ENCODE results near the gene STOX2. TPM values are rescaled to one million over a fixed set of nuclear protein-coding genes. Genes with fewer than 3 reads are reported as not detected.
"Not testable (repeated sequence)": the region's sequence is repeated elsewhere in the genome, so short reads cannot be mapped to it uniquely, and the experiment has no call there.

Gene STOX2
- polyA plus RNA-seq, 4 donors, result 0.27 to 2.7 (median 2.0) TPM; not detected in 1

DNA sequence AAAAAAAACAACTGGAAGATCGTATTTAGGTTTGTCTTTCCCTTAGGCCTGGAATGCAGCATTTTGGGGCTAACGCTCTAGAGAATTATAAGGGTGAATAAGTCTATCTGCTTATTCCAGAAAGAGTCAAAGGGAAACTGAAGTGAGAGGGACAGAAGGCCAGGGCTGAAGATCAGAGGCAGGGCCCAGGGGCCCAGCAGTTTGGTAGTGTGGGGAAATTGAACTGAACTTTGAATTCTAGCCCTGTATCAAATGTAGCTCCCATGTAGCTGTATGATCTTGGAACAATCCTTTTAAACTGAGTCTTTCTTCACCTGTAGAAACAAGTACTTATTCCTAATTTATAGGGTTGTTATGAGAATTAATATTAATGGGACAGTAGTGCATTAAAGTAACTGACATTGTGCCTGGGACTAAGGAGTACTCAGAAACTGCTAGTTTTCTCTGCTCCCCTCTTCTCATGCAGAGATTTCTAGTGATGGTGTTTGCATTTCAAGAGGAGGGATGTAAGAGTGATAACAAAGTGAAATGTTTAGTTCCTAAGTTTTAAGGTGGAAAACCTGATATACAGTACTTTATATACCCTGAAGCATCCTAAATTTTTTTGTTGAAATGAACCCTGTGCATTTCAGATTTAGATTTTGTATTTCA is 30.4 kb downstream of the STOX2 start:
- Histone ChIP-seq H3K9me3 (ENCODE audit: control insufficient read depth in 2 of 2, insufficient read depth in 1 of 2, low read depth in 1 of 2, low read length in 1 of 2) (no peaks in the 10 kb centered on the region), H3K36me3 (ENCODE audit: control insufficient read depth in 3 of 3, insufficient read depth in 2 of 3, low read depth in 1 of 3, low read length in 3 of 3) (no peaks in the 10 kb centered on the region), H3K4me1 (ENCODE audit: control insufficient read depth in 3 of 3, insufficient read depth in 2 of 3, low read depth in 1 of 3, low read length in 2 of 3) (no peaks in the 10 kb centered on the region), H3K27me3 (ENCODE audit: control insufficient read depth in 3 of 3, insufficient read depth in 3 of 3, low read length in 3 of 3) (no peaks in the 10 kb centered on the region), H3K27ac (ENCODE audit: low read depth in 1 of 3, low read length in 2 of 3) (no peak overlapping the region), H3K4me3 (ENCODE audit: low read depth in 1 of 3, low read length in 3 of 3) (no peak overlapping the region)
- 80 to 93% (median 82%) methylated on average over 2 of the region's 2 CpGs for WGBS, 3 donors
- FAIRE-seq, result no peak
- DNase-seq, result peak in 1 of 2 donors; percentile 21

DNA sequence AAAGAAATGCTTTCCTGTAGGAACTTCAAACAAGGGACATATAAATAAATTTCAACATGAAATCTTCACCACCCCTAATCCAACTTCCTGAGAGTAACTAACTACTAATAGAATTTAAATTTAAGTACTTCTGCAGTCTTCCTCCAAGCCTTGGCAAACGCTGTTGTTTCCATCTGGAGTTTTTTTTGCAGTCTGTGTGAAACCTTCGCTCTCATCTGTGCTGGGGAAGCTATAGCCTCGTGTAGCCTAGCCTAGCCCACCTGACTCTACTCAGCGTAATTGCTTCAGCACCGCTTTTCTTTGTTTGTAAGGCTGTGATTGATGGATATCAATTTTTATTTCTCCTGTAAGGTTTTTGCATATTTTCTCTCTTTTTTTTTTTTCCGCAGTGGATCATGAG is 30.9 kb downstream of the STOX2 start:
- no peak overlapping the region for H3K27ac ChIP-seq (ENCODE audit: low read depth in 1 of 3, low read length in 2 of 3)
- DNase-seq, result no peak

DNA sequence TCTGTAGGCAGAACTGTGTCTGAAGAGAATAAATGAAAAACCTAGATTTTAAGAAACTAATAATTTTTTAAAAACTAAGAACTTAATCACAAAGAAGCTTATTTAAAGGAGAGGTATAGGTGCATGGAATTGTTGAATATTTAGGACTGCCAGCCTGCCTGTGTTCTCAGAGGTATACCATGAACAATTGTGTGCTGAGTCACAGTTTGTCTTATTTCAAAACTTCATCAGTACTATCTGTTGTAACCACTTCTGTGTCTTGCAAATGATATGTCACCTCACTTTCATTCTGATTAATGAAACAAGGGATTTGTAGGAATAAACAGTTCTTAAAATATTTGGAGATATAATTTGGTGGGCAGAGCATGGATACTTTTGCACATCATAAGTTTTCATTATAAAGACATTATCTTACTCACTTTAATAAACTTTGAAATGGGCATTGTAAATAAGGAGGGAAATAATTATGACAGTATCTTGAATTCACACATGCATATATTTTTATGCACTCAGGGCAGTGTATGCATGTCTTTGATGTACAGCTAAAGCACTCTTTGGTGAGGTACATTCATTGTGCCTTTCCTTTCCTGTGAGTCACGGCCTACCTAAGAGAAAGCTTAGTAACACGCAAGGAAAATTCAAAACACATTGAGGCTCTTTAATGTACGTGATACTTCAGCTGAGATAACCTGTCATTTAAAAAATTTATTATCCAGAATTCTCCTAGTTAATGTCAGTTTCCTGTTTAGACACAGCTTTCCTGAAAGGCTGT is 31.7 kb downstream of the STOX2 start:
- 82 to 91% (median 86%) methylated on average over 3 of the region's 3 CpGs for WGBS, 3 donors

More for the DNA sequence above, 30.9 kb downstream of the STOX2 start:
- Histone ChIP-seq H3K36me3 (ENCODE audit: control insufficient read depth in 3 of 3, insufficient read depth in 2 of 3, low read depth in 1 of 3, low read length in 3 of 3) (no peaks in the 10 kb centered on the region), H3K4me3 (ENCODE audit: low read depth in 1 of 3, low read length in 3 of 3) (no peak overlapping the region), H3K27me3 (ENCODE audit: control insufficient read depth in 3 of 3, insufficient read depth in 3 of 3, low read length in 3 of 3) (no peaks in the 10 kb centered on the region), H3K4me1 (ENCODE audit: control insufficient read depth in 3 of 3, insufficient read depth in 2 of 3, low read depth in 1 of 3, low read length in 2 of 3) (no peaks in the 10 kb centered on the region), H3K9me3 (ENCODE audit: control insufficient read depth in 2 of 2, insufficient read depth in 1 of 2, low read depth in 1 of 2, low read length in 1 of 2) (no peaks in the 10 kb centered on the region)
- no peak for FAIRE-seq
- WGBS, 3 donors, result 54 to 64% (median 58%) methylated on average over 6 of the region's 6 CpGs

DNA sequence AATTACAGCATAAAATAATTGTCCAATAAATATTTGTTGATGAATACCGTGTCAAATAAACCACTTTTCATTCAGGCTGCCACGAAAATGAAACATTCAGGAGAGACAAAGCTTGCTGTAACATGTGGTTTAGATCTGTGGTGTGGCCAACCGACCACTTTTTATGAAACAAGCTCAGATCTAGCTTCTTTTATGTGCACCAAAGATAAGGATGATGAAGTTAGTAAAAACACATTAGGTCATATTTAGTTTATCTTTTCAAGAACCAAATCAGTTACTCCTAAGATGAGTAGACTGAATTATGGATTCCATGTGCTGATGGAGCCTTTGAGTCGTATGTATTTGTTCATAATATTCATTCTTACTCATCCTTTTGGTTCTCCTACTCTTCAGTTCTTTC is 35.8 kb downstream of the STOX2 start:
- Histone ChIP-seq H3K27ac (ENCODE audit: low read depth in 1 of 3, low read length in 2 of 3) (no peak overlapping the region), H3K36me3 (ENCODE audit: control insufficient read depth in 3 of 3, insufficient read depth in 2 of 3, low read depth in 1 of 3, low read length in 3 of 3) (no peaks in the 10 kb centered on the region), H3K9me3 (ENCODE audit: control insufficient read depth in 2 of 2, insufficient read depth in 1 of 2, low read depth in 1 of 2, low read length in 1 of 2) (no peaks in the 10 kb centered on the region), H3K4me1 (ENCODE audit: control insufficient read depth in 3 of 3, insufficient read depth in 2 of 3, low read depth in 1 of 3, low read length in 2 of 3) (no peaks in the 10 kb centered on the region), H3K27me3 (ENCODE audit: control insufficient read depth in 3 of 3, insufficient read depth in 3 of 3, low read length in 3 of 3) (no peaks in the 10 kb centered on the region), H3K4me3 (ENCODE audit: low read depth in 1 of 3, low read length in 3 of 3) (no peak overlapping the region)
- DNase-seq (no peak), FAIRE-seq (no peak)
- WGBS, 3 donors, result 41 to 54% (median 54%) methylated on average over 4 of the region's 4 CpGs

More for the DNA sequence above, 31.7 kb downstream of the STOX2 start:
- Histone ChIP-seq H3K27me3 (ENCODE audit: control insufficient read depth in 3 of 3, insufficient read depth in 3 of 3, low read length in 3 of 3) (no peaks in the 10 kb centered on the region), H3K4me1 (ENCODE audit: control insufficient read depth in 3 of 3, insufficient read depth in 2 of 3, low read depth in 1 of 3, low read length in 2 of 3) (no peaks in the 10 kb centered on the region), H3K36me3 (ENCODE audit: control insufficient read depth in 3 of 3, insufficient read depth in 2 of 3, low read depth in 1 of 3, low read length in 3 of 3) (no peaks in the 10 kb centered on the region), H3K9me3 (ENCODE audit: control insufficient read depth in 2 of 2, insufficient read depth in 1 of 2, low read depth in 1 of 2, low read length in 1 of 2) (no peaks in the 10 kb centered on the region), H3K4me3 (ENCODE audit: low read depth in 1 of 3, low read length in 3 of 3) (no peak overlapping the region), H3K27ac (ENCODE audit: low read depth in 1 of 3, low read length in 2 of 3) (no peak overlapping the region)
- DNase-seq (no peak), FAIRE-seq (no peak)

DNA sequence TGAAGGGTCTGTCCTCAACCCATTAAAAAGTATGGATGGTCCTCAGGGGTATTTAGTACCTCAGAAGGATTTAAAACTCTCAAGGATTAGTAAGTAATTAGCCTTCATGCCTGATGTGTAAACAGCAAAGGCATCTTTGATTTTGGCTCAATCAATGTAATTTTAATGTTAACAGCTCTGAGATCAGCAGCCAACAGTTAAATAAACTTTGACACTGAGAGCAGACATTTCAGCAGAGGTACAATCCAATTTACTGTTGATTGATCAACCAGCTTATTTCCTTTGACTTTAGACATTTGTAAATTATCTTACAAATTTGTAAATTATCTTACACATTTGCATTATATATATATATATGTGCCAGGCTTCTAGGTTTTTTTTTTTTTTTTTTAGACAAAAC is 36.9 kb downstream of the STOX2 start:
- no peak for DNase-seq
- Histone ChIP-seq H3K36me3 (ENCODE audit: control insufficient read depth in 3 of 3, insufficient read depth in 2 of 3, low read depth in 1 of 3, low read length in 3 of 3) (no peaks in the 10 kb centered on the region), H3K4me1 (ENCODE audit: control insufficient read depth in 3 of 3, insufficient read depth in 2 of 3, low read depth in 1 of 3, low read length in 2 of 3) (no peaks in the 10 kb centered on the region), H3K27ac (ENCODE audit: low read depth in 1 of 3, low read length in 2 of 3) (no peak overlapping the region), H3K4me3 (ENCODE audit: low read depth in 1 of 3, low read length in 3 of 3) (no peak overlapping the region), H3K9me3 (ENCODE audit: control insufficient read depth in 2 of 2, insufficient read depth in 1 of 2, low read depth in 1 of 2, low read length in 1 of 2) (no peaks in the 10 kb centered on the region), H3K27me3 (ENCODE audit: control insufficient read depth in 3 of 3, insufficient read depth in 3 of 3, low read length in 3 of 3) (no peaks in the 10 kb centered on the region)
- FAIRE-seq, result no peak

DNA sequence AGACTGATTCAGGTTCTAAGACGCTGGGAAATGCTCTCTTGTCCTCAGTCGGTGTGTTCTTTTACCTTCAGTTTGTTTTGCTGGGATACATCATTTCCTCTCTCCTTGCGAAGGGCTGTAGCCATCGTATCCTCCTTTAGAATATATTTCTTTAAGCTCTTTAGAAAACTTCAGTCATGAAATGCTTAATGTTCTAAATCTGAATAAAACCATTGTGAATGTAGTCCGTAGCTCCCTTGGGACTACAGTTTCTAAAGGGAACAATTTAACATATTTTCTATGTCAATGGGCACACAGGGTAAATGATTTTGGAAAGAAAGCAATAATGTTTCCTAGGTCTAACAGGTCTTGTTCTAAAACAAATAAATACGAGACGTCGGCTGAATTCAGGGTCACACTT is 40.6 kb downstream of the STOX2 start:
- DNase-seq, result no peak
- H3K4me1 ChIP-seq (ENCODE audit: control insufficient read depth in 3 of 3, insufficient read depth in 2 of 3, low read depth in 1 of 3, low read length in 2 of 3), result no peaks in the 10 kb centered on the region
- no peak overlapping the region for H3K27ac ChIP-seq (ENCODE audit: low read depth in 1 of 3, low read length in 2 of 3)
- 86 to 89% (median 88%) methylated on average over 8 of the region's 8 CpGs for WGBS, 3 donors
- no peaks in the 10 kb centered on the region for H3K27me3 ChIP-seq (ENCODE audit: control insufficient read depth in 3 of 3, insufficient read depth in 3 of 3, low read length in 3 of 3)
- no peak overlapping the region for H3K4me3 ChIP-seq (ENCODE audit: low read depth in 1 of 3, low read length in 3 of 3)
- H3K9me3 ChIP-seq (ENCODE audit: control insufficient read depth in 2 of 2, insufficient read depth in 1 of 2, low read depth in 1 of 2, low read length in 1 of 2), result no peaks in the 10 kb centered on the region
- FAIRE-seq, result no peak
- H3K36me3 ChIP-seq (ENCODE audit: control insufficient read depth in 3 of 3, insufficient read depth in 2 of 3, low read depth in 1 of 3, low read length in 3 of 3), result no peaks in the 10 kb centered on the region

DNA sequence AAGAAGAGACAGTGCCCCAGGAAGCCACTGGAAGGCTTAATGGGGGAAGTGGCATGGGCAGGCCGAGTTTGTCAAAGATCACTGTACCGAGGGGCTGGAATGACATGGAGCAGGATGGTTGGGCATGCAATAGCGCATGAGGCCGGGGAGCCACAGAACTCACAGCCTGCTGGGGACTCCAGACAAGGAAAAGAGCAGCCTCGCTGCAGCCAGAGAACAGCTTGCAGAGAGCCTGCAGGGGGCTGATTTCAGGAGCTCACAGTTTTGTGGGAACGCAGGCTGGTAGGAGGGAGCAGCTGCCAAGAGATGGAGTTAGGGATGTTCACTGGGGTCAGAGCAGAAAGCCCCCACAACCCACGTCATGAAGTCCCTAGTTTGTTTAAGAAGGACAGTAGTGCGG is 45.4 kb downstream of the STOX2 start:
- Histone ChIP-seq H3K4me3 (ENCODE audit: low read depth in 1 of 3, low read length in 3 of 3) (no peak overlapping the region), H3K36me3 (ENCODE audit: control insufficient read depth in 3 of 3, insufficient read depth in 2 of 3, low read depth in 1 of 3, low read length in 3 of 3) (no peaks in the 10 kb centered on the region), H3K27ac (ENCODE audit: low read depth in 1 of 3, low read length in 2 of 3) (no peak overlapping the region), H3K4me1 (ENCODE audit: control insufficient read depth in 3 of 3, insufficient read depth in 2 of 3, low read depth in 1 of 3, low read length in 2 of 3) (no peaks in the 10 kb centered on the region), H3K9me3 (ENCODE audit: control insufficient read depth in 2 of 2, insufficient read depth in 1 of 2, low read depth in 1 of 2, low read length in 1 of 2) (no peaks in the 10 kb centered on the region), H3K27me3 (ENCODE audit: control insufficient read depth in 3 of 3, insufficient read depth in 3 of 3, low read length in 3 of 3) (no peaks in the 10 kb centered on the region)
- DNase-seq (no peak), FAIRE-seq (no peak)
- 83 to 93% (median 91%) methylated on average over 8 of the region's 8 CpGs for WGBS, 3 donors

DNA sequence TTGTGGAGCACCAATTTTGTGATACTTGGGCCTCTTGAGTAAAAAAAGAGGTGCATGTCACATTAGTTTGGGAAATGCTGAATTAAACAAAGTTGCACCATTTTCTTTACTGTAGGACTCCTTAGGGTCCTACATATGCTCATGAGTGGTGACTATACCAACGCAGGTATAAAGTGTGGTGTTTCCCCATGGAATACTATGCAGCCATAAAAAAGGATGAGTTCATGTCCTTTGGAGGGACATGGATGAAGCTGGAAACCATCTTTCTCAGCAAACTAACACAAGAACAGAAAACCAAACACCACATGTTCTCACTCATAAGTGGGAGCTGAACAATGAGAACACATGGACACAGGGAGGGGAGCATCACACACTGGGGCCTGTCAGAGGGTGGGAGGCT is 47.5 kb downstream of the STOX2 start:
- H3K9me3 ChIP-seq (ENCODE audit: control insufficient read depth in 2 of 2, insufficient read depth in 1 of 2, low read depth in 1 of 2, low read length in 1 of 2); H3K4me3 ChIP-seq (ENCODE audit: low read depth in 1 of 3, low read length in 3 of 3); FAIRE-seq; H3K4me1 ChIP-seq (ENCODE audit: control insufficient read depth in 3 of 3, insufficient read depth in 2 of 3, low read depth in 1 of 3, low read length in 2 of 3); H3K27ac ChIP-seq (ENCODE audit: low read depth in 1 of 3, low read length in 2 of 3); DNase-seq; H3K36me3 ChIP-seq (ENCODE audit: control insufficient read depth in 3 of 3, insufficient read depth in 2 of 3, low read depth in 1 of 3, low read length in 3 of 3); H3K27me3 ChIP-seq (ENCODE audit: control insufficient read depth in 3 of 3, insufficient read depth in 3 of 3, low read length in 3 of 3): not testable (repeated sequence)
- WGBS, 3 donors, result 93 to 96% (median 93%) methylated on average over 1 of the region's 1 CpG

All from small intestine (tissue), 7 donors.